Activated CD4-positive, alpha-beta T cell treated with anti-CD3 and anti-CD28 coated beads for 24 hours (primary cell): Measurements from ENCODE around the gene PRKACA.

Experiments
- DNase-seq, 2 donors: peaks; one replicate each; pipeline ENCODE4 v3.0.0-alpha.2; 2020; ENCODE audit warnings: low read depth in 2 of 2

PRKACA gene

GRCh38 chr19:14093117-14093823, 24.3 kb downstream of the PRKACA start:
- no peak for DNase-seq

- DNase-seq: no peak
These were observed 25.6 kb downstream of the PRKACA start for GRCh38 chr19:14091813-14092462.

- peak in 1 of 2 donors; percentile 61 for DNase-seq
These were observed 26.3 kb downstream of the PRKACA start for GRCh38 chr19:14091081-14091812.

- peak; percentile 76 to 84 for DNase-seq
These were observed 27.0 kb downstream of the PRKACA start, which contains the start of gene SAMD1 for GRCh38 chr19:14090509-14091080. TSS of gene SAMD1 (minus strand) at chr19:14090751.

- no peak for DNase-seq
These were observed 27.7 kb downstream of the PRKACA start for GRCh38 chr19:14089662-14090508.

- DNase-seq: no peak
These were observed 28.2 kb downstream of the PRKACA start for GRCh38 chr19:14089412-14089661.

GRCh38 chr19:14088634-14089411, 28.7 kb downstream of the PRKACA start:
- no peak for DNase-seq

- no peak for DNase-seq
These were observed 31.5 kb downstream of the PRKACA start for GRCh38 chr19:14086098-14086497.

- DNase-seq: no peak
These were observed 32.1 kb downstream of the PRKACA start, which contains the start of gene C19orf67 for GRCh38 chr19:14085309-14085995. TSS of gene C19orf67 (minus strand) at chr19:14085783. CDS start at chr19:14085627, 156 bp downstream.

- DNase-seq: no peak
These were observed 34.9 kb downstream of the PRKACA start for GRCh38 chr19:14082675-14082960.

GRCh38 chr19:14081797-14082674, 35.5 kb downstream of the PRKACA start:
- no peak for DNase-seq

GRCh38 chr19:14080887-14081796, 36.4 kb downstream of the PRKACA start:
- peak; percentile 97 to 98 for DNase-seq

- no peak for DNase-seq
These were observed 39.2 kb downstream of the PRKACA start for GRCh38 chr19:14078411-14078810.

GRCh38 chr19:14073925-14074838, 43.4 kb downstream of the PRKACA start:
- no peak for DNase-seq

- DNase-seq: peak; percentile 56 to 61
These were observed 44.2 kb downstream of the PRKACA start for GRCh38 chr19:14073261-14073924.

GRCh38 chr19:14072535-14073260, 44.9 kb downstream of the PRKACA start, which contains the start of gene MISP3:
TSS of gene MISP3 (plus strand) at chr19:14072786. CDS start at chr19:14073310, 524 bp downstream.
- no peak for DNase-seq
